Ammon's horn (tissue), 1 donor: ENCODE data around the gene RXRA.
"Not testable (repeated sequence)": the region's sequence is repeated elsewhere in the genome, so short reads cannot be mapped to it uniquely, and the experiment has no call there.

ENCODE experiments used
- DNase-seq: peaks from one replicate; pipeline ENCODE4 v3.0.0-alpha.2; 2016; ENCODE audit warnings: low spot score

The RXRA gene

GRCh38 chr9:134293611-134294152, 32.6 kb upstream of the RXRA start:
- peak; percentile 49 for DNase-seq

- no peak for DNase-seq
Observed at GRCh38 chr9:134294153-134295071, 31.8 kb upstream of the RXRA start.

DNA sequence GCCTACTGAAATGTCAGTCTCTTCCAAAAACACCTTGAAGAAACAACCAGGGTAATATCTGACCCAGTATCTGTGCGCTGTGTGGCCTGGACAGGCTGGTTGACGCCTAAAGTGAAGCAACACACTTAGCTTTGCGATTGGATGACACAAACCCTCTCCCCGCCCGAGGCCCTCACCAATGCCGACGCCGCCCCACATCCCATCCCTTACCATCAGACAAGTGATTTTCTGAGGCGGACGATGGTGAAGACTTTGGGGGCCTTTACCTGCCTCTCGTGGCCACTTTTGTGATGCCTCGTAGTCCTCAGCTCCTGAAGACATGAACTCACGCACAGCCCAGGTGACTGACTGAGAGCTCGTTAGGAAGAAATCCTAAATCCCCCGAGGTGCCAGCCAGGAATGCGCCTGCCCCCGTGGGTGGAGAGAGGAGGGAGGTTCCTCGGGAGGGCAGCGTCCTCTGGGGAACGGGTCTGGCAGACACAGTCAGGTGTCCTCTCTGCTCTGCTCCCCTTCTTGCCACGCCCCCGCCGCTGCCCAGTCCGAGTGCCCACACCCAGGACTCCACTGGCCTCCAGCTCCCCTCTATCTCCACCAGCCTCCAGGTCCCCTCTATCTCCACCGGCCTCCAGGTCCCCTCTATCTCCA, 31.0 kb upstream of the RXRA start:
- DNase-seq, result no peak

GRCh38 chr9:134295746-134296250, 30.5 kb upstream of the RXRA start:
- DNase-seq, result no peak

DNA sequence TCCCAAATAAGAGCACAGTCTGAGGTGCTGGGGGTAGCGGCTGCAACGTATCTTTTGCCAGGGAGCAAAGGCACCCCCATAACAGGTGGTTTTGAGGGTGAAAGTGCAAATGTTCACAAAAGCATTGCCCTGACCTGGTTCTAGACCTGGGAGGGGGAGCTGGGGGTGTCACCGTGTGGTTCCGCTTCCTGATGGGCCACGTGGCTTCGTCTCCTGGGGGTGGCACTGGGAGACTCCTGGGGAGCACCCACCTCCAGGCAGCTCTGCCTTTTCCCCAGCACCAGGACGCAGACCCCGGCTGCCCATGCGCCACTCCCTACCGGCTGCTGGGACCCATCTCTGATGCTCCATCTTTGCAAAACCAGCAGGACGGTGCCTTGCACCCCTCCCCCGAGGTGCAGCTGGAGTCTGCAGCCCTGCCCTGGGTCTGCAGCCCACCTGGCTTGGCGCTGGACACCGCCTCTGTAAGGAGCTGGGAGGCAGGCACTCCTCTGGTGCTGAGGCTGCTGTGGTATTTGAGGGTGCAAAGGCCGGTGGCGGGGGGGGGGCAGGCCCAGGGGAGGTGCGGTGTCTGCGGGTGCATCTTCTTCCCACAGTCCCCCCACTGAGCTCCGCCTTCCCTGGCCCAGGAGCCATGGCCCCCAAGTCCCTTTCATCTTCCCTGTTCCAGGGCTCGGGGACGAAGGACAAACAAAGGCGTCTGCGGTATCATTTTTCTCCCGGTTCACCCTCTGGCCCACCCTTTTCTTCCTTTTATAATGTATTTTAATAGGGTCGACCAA, 29.8 kb upstream of the RXRA start:
- DNase-seq, result no peak

GRCh38 chr9:134297083-134297410, 29.2 kb upstream of the RXRA start:
- DNase-seq, result no peak

- DNase-seq, result no peak
Observed at GRCh38 chr9:134297576-134297975, 28.7 kb upstream of the RXRA start.

DNA sequence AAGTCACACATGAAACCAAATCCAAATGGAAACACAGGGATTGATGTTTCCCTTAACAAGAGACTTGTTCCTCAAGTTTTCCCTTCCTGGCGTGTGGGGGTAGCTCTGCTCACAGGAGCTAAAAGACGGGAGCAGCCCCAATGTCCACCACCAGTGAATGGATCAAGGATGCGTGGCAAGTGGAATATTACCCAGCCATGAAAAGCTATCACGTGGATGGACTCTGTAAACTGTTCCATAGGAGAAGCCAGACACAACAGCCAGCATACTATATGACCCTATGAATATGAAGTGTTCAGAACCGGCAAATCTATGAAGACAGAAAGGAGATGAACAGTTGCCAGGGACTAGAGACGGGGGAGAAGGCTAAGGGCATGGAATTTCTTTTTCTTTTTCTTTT, 28.3 kb upstream of the RXRA start:
- no peak for DNase-seq

GRCh38 chr9:134299068-134299467, 27.2 kb upstream of the RXRA start:
- no peak for DNase-seq

- no peak for DNase-seq
Observed at GRCh38 chr9:134299883-134300282, 26.4 kb upstream of the RXRA start.

- no peak for DNase-seq
Observed at GRCh38 chr9:134301387-134302129, 24.7 kb upstream of the RXRA start.

- no peak for DNase-seq
Observed at GRCh38 chr9:134302130-134302817, 24.0 kb upstream of the RXRA start.

DNA sequence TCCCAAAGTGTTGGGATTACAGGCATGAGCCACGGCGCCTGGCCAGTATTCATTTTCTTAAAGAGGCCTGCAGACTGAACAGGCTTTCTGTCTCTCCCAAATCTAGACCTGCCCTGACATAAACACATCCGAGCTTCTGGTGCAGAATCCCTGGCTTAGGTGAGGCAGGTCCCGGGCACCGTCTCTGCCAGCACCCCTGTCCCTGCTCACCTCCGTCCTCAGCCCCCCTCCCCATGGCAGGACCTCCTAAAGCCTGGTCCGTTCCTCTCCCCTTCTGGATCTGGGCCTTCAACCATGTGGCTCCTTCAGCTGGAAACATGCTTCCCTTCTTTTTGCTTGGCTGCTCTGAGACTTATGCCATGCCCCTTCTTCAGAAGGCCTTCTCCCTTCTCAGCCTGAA, 22.7 kb upstream of the RXRA start:
- no peak for DNase-seq

GRCh38 chr9:134304261-134304660, 22.0 kb upstream of the RXRA start:
- no peak for DNase-seq

- no peak for DNase-seq
Observed at GRCh38 chr9:134304690-134305089, 21.6 kb upstream of the RXRA start.

- no peak for DNase-seq
Observed at GRCh38 chr9:134305533-134305932, 20.7 kb upstream of the RXRA start.

- not testable (repeated sequence) for DNase-seq
Observed at GRCh38 chr9:134306042-134306441, 20.2 kb upstream of the RXRA start.

- DNase-seq, result no peak
Observed at GRCh38 chr9:134306636-134307600, 19.3 kb upstream of the RXRA start.
